ENCODE data around the gene EIF4ENIF1.
"Not testable (repeated sequence)": the region's sequence is repeated elsewhere in the genome, so short reads cannot be mapped to it uniquely, and the experiment has no call there.

EIF4ENIF1 gene, protein sequence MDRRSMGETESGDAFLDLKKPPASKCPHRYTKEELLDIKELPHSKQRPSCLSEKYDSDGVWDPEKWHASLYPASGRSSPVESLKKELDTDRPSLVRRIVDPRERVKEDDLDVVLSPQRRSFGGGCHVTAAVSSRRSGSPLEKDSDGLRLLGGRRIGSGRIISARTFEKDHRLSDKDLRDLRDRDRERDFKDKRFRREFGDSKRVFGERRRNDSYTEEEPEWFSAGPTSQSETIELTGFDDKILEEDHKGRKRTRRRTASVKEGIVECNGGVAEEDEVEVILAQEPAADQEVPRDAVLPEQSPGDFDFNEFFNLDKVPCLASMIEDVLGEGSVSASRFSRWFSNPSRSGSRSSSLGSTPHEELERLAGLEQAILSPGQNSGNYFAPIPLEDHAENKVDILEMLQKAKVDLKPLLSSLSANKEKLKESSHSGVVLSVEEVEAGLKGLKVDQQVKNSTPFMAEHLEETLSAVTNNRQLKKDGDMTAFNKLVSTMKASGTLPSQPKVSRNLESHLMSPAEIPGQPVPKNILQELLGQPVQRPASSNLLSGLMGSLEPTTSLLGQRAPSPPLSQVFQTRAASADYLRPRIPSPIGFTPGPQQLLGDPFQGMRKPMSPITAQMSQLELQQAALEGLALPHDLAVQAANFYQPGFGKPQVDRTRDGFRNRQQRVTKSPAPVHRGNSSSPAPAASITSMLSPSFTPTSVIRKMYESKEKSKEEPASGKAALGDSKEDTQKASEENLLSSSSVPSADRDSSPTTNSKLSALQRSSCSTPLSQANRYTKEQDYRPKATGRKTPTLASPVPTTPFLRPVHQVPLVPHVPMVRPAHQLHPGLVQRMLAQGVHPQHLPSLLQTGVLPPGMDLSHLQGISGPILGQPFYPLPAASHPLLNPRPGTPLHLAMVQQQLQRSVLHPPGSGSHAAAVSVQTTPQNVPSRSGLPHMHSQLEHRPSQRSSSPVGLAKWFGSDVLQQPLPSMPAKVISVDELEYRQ

DNA sequence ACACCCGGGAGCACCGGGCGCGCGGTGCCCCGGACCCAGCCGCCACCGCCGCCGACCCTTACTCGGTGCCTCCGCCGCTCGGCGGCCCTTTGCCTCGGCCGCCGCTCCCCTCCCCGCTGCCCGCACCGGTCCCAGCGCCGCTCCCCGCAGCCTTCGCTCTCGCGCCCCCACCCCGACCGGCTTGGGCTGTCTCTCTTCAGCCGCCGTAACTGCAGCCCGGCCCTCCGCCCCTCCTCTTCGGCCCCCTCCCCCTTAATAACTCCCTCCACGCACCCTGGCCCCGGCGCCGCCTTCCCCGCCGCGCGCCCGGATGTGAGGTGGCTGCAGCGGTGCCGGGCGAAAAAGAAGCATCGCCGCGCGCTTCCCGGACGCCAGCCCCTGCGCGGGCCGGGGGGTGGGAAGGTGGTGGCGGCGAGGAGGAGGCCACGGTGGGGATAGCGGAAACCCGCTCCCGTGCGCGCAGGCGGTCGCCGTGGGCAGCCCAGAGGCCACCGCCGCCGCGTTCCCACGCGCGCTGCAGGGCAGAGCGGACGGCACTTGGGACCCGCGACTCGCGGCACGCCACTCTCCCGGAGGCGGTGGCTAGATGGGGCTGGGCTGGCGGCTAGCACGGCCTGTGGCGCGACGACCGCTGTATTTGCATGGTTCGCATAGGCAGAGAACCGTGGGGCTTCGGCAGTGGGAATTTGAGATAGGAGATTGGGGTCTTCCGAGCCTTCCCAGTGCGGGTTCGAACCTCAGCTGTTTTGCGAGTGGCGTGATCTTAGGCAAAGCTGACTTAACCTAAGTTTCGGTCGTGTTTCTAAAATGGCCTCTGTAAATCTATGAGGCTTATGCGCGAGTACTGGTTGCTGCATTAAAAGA is at the start of gene EIF4ENIF1:
Gene EIF4ENIF1 (minus strand): TSS at position 211 of the 864 bp plus-strand sequence. CDS start 1,124 bp downstream, outside the sequence.
- Mint-ChIP-seq H3K27me3 (ENCODE audit: low read depth) (no peaks in the 10 kb centered on the region), H3K27ac (peak within 1 kb of the TSS; percentile 95), H3K9me3 (no peaks in the 10 kb centered on the region), H3K4me3 (peak within 1 kb of the TSS; percentile 89), H3K4me1 (ENCODE audit: low read depth) (peaks cover 46% of the 10 kb centered on the region), H3K36me3 (ENCODE audit: low read depth) (peaks cover 16% of the 10 kb centered on the region)

DNA sequence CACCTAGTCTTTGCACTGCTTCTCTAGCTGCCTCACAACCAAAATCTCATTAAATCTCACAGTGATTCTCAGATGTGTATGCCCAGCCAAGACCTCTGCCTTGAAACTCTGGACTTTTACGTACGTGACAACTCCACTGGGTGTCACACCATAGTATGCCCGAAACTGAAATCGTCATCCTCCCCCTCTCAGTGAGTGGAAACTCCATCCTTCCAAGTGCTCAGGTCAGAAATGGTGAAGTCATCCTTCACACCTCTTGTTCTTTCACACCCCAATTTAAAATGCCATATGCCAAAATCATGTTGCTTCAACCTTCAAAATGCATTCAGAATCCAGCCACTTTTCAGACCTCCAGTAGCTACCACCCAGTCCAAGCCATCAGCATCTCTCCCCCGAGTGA is 49.2 kb upstream of the EIF4ENIF1 start:
- Mint-ChIP-seq H3K4me3 (peak overlapping the region; percentile 64), H3K9me3 (no peaks in the 10 kb centered on the region), H3K4me1 (ENCODE audit: low read depth) (peaks cover 38% of the 10 kb centered on the region), H3K27me3 (ENCODE audit: low read depth) (no peaks in the 10 kb centered on the region), H3K27ac (peak overlapping the region; percentile 95), H3K36me3 (ENCODE audit: low read depth) (peaks cover 32% of the 10 kb centered on the region)

DNA sequence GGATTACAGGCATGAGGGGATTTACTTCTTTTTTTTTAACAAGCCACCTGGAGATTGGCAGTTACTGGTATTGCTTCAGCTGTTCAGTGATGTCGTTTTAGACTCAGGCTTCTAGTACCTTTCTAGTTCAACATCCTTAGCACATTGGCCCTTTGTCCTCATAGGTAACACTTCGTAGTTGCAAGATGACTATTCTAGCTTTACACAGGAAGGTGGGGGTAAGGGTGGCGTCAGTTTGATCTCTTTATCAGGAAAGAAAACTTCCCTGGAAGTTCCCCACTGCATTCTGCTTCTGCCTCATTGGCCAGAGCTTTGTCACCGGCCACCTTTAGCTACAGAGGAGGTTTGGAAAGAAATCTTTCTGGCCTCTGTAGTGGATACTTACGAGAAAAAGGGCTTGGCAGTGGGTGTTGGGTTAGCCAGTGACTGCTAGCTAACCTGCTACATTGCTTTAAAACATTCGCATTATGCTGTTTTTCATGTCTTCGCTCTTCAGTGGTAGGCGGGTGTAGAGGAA is 47.4 kb upstream of the EIF4ENIF1 start:
- H3K36me3 Mint-ChIP-seq (ENCODE audit: low read depth): peaks cover 37% of the 10 kb centered on the region
- no peaks in the 10 kb centered on the region for H3K27me3 Mint-ChIP-seq (ENCODE audit: low read depth)
- H3K4me1 Mint-ChIP-seq (ENCODE audit: low read depth): peaks cover 54% of the 10 kb centered on the region
- peak overlapping the region; percentile 95 for H3K27ac Mint-ChIP-seq
- H3K9me3 Mint-ChIP-seq: no peaks in the 10 kb centered on the region
- peak overlapping the region; percentile 77 for H3K4me3 Mint-ChIP-seq

DNA sequence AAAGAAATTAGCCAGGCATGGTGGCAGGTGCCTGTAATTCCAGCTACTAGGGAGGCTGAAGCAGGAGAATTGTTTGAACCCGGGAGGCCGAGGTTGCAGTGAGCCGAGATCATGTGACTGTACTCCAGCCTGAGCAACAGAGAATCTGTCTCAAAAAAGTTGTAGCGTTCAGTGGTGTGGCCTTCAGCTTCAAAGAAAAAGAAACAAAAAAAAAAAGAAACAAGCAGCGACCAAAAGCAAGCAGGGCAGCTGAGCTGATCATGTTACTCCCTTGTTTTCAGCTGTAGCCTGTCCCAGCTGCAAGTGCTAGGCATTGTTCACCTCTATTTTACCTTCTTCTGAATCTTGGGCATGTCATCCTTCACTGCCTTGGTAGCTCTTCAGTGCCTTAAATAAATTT is 43.7 kb upstream of the EIF4ENIF1 start:
- Mint-ChIP-seq H3K4me1 (ENCODE audit: low read depth) (peaks cover 57% of the 10 kb centered on the region), H3K27ac (peak overlapping the region; percentile 65)

DNA sequence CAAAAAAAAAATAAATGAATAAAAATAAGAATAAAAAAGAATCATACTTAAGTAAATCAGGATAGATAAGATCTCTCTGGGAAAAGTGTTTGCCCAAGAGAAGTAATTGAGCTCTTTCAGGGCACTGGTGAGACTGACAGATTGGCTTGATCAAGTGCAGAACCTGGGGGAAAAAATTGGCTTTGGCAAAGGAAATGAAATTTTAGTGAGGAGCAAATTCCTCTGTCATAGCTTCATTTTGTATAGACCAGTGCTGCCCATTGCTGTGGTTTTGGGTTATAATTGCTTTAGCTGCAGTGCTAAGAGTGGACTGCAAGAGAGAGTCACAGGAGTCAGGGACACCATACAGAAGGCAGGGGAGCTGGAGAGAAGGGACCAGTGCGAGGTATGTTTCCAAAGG is 42.4 kb upstream of the EIF4ENIF1 start:
- H3K27ac Mint-ChIP-seq: peak overlapping the region; percentile 76
- H3K4me1 Mint-ChIP-seq (ENCODE audit: low read depth): peaks cover 51% of the 10 kb centered on the region
- H3K4me3 Mint-ChIP-seq: no peak overlapping the region
- H3K36me3 Mint-ChIP-seq (ENCODE audit: low read depth): peaks cover 39% of the 10 kb centered on the region
- no peaks in the 10 kb centered on the region for H3K27me3 Mint-ChIP-seq (ENCODE audit: low read depth)
- H3K9me3 Mint-ChIP-seq: no peaks in the 10 kb centered on the region

More for the DNA sequence above, 43.7 kb upstream of the EIF4ENIF1 start:
- Mint-ChIP-seq H3K9me3 (no peaks in the 10 kb centered on the region), H3K27me3 (ENCODE audit: low read depth) (no peaks in the 10 kb centered on the region), H3K4me3 (peak overlapping the region; percentile 25), H3K36me3 (ENCODE audit: low read depth) (peaks cover 42% of the 10 kb centered on the region)

DNA sequence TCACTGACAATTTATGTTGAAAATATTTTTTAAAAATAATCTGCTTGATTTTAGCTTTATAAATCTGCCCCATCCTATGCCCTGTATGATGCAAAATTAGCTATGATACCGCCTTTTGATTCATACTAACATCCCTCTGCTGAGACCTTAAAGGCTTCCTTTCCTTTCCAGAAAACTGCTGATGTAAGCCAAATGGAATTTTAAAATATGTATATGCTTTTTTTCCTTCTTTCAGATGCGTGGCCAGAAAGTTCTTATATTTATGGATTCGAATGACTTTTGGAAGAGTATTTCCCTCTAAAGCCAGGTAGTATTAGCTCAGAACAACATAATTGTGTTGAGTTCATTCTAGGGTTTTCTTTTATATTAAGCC is 41.2 kb upstream of the EIF4ENIF1 start:
- Mint-ChIP-seq H3K9me3 (peaks cover 5% of the 10 kb centered on the region), H3K27ac (peak overlapping the region; percentile 63), H3K4me3 (no peak overlapping the region), H3K27me3 (ENCODE audit: low read depth) (no peaks in the 10 kb centered on the region), H3K4me1 (ENCODE audit: low read depth) (peaks cover 52% of the 10 kb centered on the region), H3K36me3 (ENCODE audit: low read depth) (peaks cover 44% of the 10 kb centered on the region)

DNA sequence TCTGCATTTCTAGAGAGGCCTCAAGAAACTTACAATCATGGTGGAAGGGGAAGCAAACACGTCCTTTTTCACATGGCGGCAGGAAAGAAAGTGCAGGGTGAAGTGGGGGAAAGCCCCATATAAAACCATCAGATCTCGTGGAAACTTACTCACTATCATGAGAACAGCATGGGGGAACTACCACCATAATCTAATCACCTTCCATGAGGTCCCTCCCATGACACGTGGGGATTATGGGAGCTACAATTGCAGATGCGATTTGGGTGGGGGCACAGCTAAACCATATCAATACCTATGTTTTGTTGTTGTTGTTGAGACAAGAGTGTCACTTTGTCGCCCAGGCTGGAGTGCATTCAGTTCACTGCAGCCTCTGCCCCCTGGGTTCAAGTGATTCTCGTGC is 36.6 kb upstream of the EIF4ENIF1 start:
- Mint-ChIP-seq H3K4me3 (peak overlapping the region; percentile 40), H3K27ac (peak overlapping the region; percentile 85), H3K9me3 (peaks cover 15% of the 10 kb centered on the region), H3K4me1 (ENCODE audit: low read depth) (peaks cover 49% of the 10 kb centered on the region), H3K27me3 (ENCODE audit: low read depth) (no peaks in the 10 kb centered on the region), H3K36me3 (ENCODE audit: low read depth) (peaks cover 51% of the 10 kb centered on the region)

DNA sequence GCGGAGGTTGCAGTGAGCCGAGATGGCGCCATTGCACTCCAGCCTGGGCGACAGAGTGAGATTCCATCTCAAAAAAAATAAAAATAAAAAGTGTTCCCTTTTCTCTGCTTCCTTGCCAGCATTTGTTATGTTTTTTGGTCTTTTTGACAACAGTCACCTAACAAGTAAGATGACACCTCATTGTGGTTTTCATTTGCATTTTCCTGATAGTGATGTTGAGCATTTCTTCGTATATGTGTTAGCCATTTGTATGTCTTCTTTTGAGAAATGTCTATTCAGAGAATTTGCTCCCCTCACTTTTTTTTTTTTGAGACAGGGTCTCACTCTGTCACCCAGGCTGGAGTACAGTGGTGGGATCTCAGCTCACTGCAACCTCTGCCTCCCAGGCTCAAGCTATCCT is 34.5 kb upstream of the EIF4ENIF1 start:
- peaks cover 44% of the 10 kb centered on the region for H3K4me1 Mint-ChIP-seq (ENCODE audit: low read depth)

DNA sequence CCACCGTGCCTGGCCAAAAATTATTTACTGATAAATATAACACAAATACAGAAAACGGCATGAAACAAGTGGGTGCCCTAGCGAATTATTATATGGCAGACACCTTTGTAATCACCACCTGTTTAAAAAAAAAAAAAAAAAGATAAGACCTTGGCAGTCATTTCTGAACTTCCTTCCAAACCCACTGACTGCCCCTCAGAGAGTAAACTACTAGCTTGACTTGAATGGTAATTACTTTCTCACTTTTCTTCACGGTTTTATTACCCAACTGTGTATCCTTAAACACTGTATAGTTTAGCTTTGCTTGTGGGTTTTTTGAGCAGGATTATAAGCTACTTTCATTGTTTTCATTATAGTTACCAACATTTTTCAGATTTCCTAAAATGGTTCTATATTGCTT is 30.4 kb upstream of the EIF4ENIF1 start:
- Mint-ChIP-seq H3K4me1 (ENCODE audit: low read depth) (peaks cover 37% of the 10 kb centered on the region), H3K4me3 (no peak overlapping the region), H3K9me3 (peaks cover 3% of the 10 kb centered on the region), H3K36me3 (ENCODE audit: low read depth) (peaks cover 37% of the 10 kb centered on the region), H3K27ac (no peak overlapping the region), H3K27me3 (ENCODE audit: low read depth) (no peaks in the 10 kb centered on the region)

More for the DNA sequence above, 34.5 kb upstream of the EIF4ENIF1 start:
- H3K4me3 Mint-ChIP-seq: peak overlapping the region; percentile 8
- H3K9me3 Mint-ChIP-seq: peaks cover 15% of the 10 kb centered on the region
- H3K27ac Mint-ChIP-seq: peak overlapping the region; percentile 76
- not testable (repeated sequence) for H3K27me3 Mint-ChIP-seq (ENCODE audit: low read depth)
- peaks cover 44% of the 10 kb centered on the region for H3K36me3 Mint-ChIP-seq (ENCODE audit: low read depth)

DNA sequence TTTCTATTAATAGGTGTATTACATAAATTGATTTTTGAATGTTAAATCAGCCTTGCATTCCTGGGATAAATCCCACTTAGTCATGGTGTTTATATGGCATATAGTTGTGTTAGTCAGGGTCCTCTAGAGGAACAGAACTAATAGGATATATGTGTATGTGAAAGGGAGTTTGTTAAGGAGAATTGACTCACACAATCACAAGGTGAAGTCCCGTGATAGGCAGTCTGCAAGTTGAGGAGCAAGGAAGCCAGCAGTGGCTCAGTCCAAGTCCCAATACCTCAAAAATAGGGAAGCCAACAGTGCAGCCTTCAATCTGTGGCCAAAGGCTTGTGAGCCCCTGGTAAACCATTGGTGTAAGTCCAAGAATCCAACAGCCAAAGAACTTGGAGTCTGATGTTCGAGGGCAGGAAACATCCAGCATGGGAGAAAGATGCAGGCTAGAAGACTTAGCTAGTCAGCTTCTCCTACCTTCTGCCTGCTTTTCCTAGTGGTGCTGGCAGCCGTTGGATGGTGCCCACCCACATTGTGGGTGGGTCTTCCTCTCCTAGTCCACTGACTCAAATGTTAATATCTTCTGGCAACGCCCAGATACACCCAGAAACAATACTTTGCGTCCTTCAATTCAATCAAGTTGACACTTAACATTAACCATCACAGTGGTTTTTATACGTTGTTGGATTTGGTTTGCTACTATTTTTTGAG is 19.6 kb upstream of the EIF4ENIF1 start:
- Mint-ChIP-seq H3K27ac (no peak overlapping the region), H3K27me3 (ENCODE audit: low read depth) (no peaks in the 10 kb centered on the region), H3K36me3 (ENCODE audit: low read depth) (peaks cover 53% of the 10 kb centered on the region), H3K4me3 (no peak overlapping the region), H3K4me1 (ENCODE audit: low read depth) (peaks cover 18% of the 10 kb centered on the region), H3K9me3 (peaks cover 9% of the 10 kb centered on the region)

DNA sequence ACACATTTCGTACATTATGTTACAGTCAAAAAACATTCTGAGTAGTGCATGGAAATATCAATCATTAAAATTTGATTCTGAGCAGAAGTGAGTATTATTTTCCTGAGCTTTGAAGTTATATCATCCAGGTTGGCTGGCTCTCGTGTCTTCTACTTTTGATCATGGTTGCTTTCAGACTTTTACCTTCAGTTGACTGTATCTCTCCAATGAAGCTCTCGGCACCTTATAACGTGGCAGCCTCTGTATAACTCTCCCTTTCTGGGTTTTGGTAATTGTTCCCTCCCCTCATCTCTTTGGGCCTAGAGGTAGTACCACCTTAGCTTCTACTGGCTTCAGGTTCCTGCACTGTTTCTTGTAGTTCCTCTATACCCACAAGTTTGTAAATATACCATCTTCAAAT is 18.9 kb upstream of the EIF4ENIF1 start:
- Mint-ChIP-seq H3K27me3 (ENCODE audit: low read depth) (no peaks in the 10 kb centered on the region), H3K9me3 (peaks cover 9% of the 10 kb centered on the region), H3K27ac (peak overlapping the region; percentile 22), H3K4me3 (no peak overlapping the region), H3K4me1 (ENCODE audit: low read depth) (peaks cover 22% of the 10 kb centered on the region), H3K36me3 (ENCODE audit: low read depth) (peaks cover 57% of the 10 kb centered on the region)

DNA sequence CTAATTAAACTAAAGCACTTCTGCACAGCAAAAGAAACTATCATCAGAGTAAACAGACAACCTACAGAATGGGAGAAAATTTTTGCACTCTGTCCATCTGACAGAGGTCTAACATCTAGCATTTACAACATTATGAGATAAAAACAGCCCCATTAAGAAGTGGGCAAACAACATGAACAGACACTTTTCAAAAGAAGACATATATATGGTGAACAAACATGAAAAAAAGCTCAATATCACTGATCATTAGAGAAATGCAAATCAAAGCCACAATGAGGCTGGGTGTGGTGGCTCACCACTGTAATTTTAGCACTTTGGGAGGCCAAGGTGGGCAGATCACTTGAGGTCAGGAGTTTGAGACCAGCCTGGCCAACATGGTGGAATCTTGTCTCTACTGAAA is 17.9 kb upstream of the EIF4ENIF1 start:
- not testable (repeated sequence) for H3K27ac Mint-ChIP-seq; H3K27me3 Mint-ChIP-seq (ENCODE audit: low read depth); H3K9me3 Mint-ChIP-seq; H3K4me3 Mint-ChIP-seq
- Mint-ChIP-seq H3K36me3 (ENCODE audit: low read depth) (peaks cover 54% of the 10 kb centered on the region), H3K4me1 (ENCODE audit: low read depth) (peaks cover 25% of the 10 kb centered on the region)

DNA sequence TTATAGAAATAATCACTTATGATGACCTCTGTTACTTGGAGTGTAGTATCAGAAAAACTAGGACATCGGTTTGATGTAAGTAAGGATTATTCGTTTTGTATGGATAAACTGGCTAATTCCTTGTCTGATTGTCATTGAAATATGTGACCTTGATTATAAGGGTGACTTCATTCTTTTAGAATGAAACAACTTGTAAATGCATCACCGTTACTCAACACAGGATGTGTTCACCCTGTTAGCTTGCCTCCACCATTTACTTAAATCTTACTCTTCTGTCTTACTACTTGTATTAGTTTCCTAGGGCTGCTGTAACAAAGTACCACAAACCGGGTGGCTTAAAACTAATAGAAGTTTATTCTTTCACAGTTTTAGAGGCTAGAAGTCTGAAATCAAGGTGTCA is 14.6 kb upstream of the EIF4ENIF1 start:
- H3K36me3 Mint-ChIP-seq (ENCODE audit: low read depth): peaks cover 46% of the 10 kb centered on the region

More for the DNA sequence above, 14.6 kb upstream of the EIF4ENIF1 start:
- Mint-ChIP-seq H3K27me3 (ENCODE audit: low read depth) (no peaks in the 10 kb centered on the region), H3K9me3 (peaks cover 9% of the 10 kb centered on the region), H3K4me1 (ENCODE audit: low read depth) (peaks cover 29% of the 10 kb centered on the region), H3K4me3 (no peak overlapping the region), H3K27ac (peak overlapping the region; percentile 65)

Data from T-helper 1 cell treated with Interleukin-12 subunit alpha and Interleukin-12 subunit beta and Interleukin-4 antibody, amounts not matched to agents 30 μg/mL and 1 μg/mL, for 36 hours (primary cell).